Body of pancreas (tissue), 4 donors: ENCODE measurements around the gene KCNC1. TPM values are rescaled to one million over a fixed set of nuclear protein-coding genes. Genes with fewer than 3 reads are reported as not detected.

ENCODE experiments used
- ATAC-seq: fragments of 150-250 bp; one replicate; pipeline ENCODE4 v1.9.1; 2016
- DNase-seq, 4 donors: peaks; one replicate each; pipeline ENCODE4 v3.0.0-alpha.2; 2019
- H3K27ac ChIP-seq, 4 donors: fragments of 200-600 bp; sonication (generic); 1 replicate in 3 of 4; 2 replicates in 1 of 4; pipeline versions ENCODE4 v1.5.1 to v1.6.1; 2016 to 2019; ENCODE audit warnings: mild to moderate bottlenecking in 1 of 4, mixed read lengths in 1 of 4, moderate library complexity in 1 of 4
- H3K27me3 ChIP-seq, 2 donors: fragments of 200-600 bp; sonication (generic); one replicate each; pipeline ENCODE4 v1.6.0; 2016; ENCODE audit warnings: mild to moderate bottlenecking in 1 of 2
- H3K36me3 ChIP-seq, 2 donors: fragments of 200-600 bp; sonication (generic); replicated peaks in 1 of 2; 2 replicates each; pipeline ENCODE4 v1.5.1; 2016; ENCODE audit warnings: low read depth in 2 of 2; ENCODE audit not compliant: insufficient read depth in 1 of 2
- H3K4me1 ChIP-seq: fragments of 200-600 bp; sonication (generic); one replicate; pipeline ENCODE4 v1.6.0; 2016
- H3K4me3 ChIP-seq, 2 donors: fragments of 200-600 bp; sonication (generic); 1 replicate in 1 of 2; 2 replicates in 1 of 2; pipeline ENCODE4 v1.5.1; 2016 to 2019
- H3K9me3 ChIP-seq, 3 donors: fragments of 200-600 bp; sonication (generic); 1 replicate in 2 of 3; 2 replicates in 1 of 3; pipeline ENCODE4 v1.5.1; 2016
- POLR2A ChIP-seq, 3 donors: fragments of 450-650 bp; IDR thresholded peaks; one replicate each; pipeline ENCODE4 v1.6.1; 2016; ENCODE audit warnings: antibody characterized with exemption in 3 of 3, mild to moderate bottlenecking in 2 of 3
- WGBS, 2 donors: methylation state at CpG; one replicate each; pipeline ENCODE4 v1.1.5; 2017; 5-methylcytosine and 5-hydroxymethylcytosine counted together
- intact Hi-C: fragments of 100-400 bp; cut with DNase I; formaldehyde crosslinking; loops from one replicate; pipeline ENCODE4 v1.15.1; 2023
- total RNA-seq, 2 donors: library from RNA; depleted of rRNA; stranded (reverse); fragments of >200 nt; gene quantifications; one replicate each; pipeline ENCODE4 v1.1.0, GENCODE V29; 2016
- TF ChIP-seq, protein P1 (sequence below), 7 experiments: fragments of 450-650 bp in 4 of 7; fragments of 200-600 bp in 3 of 7; sonication (generic) in 3 of 7; IDR thresholded peaks; one replicate each; pipeline ENCODE4 v1.5.1; 2016 to 2019; ENCODE audit warnings: antibody characterized with exemption in 7 of 7

The KCNC1 gene
- total RNA-seq, 2 donors from 2014 or later, result 0.26 TPM; not detected in 1

DNA sequence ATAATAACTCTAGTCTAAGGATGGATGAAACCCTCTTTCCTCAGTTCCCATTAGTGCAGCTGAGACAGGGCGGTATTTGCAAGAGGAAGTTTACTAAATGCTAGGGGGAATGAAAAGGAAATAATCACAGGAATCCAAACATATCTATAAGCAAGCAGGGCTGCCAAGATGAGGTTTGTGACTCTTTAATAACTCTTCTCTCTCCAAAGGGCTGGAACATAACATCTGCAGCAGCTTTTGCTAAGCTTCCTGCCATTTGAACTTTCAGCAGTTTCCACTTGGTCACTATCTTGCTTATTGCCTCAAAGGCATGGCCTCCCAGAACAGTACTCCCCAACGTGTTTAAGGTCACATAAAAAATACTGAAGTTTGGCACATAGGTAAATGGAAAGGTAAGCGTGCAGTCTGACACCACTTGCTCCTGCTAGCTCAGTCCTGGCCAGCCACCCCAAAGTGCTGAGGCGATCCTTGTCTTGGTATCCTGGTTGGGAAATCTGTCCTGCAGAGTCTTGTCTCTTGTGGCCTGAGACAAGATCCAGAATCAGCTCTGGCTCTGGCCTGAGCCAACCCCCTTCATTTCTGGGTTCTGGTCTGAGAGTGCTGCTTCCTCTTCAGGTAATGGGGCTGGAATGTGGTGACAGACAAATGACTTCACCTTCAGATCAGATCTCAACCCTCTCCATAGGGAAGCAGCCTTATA, 81.8 kb downstream of the KCNC1 start:
- no peak overlapping the region for H3K4me3 ChIP-seq
- ATAC-seq (no peak), DNase-seq (no peak)
- H3K9me3 ChIP-seq, result no peaks in the 10 kb centered on the region
- TF ChIP-seq, protein P1, sequence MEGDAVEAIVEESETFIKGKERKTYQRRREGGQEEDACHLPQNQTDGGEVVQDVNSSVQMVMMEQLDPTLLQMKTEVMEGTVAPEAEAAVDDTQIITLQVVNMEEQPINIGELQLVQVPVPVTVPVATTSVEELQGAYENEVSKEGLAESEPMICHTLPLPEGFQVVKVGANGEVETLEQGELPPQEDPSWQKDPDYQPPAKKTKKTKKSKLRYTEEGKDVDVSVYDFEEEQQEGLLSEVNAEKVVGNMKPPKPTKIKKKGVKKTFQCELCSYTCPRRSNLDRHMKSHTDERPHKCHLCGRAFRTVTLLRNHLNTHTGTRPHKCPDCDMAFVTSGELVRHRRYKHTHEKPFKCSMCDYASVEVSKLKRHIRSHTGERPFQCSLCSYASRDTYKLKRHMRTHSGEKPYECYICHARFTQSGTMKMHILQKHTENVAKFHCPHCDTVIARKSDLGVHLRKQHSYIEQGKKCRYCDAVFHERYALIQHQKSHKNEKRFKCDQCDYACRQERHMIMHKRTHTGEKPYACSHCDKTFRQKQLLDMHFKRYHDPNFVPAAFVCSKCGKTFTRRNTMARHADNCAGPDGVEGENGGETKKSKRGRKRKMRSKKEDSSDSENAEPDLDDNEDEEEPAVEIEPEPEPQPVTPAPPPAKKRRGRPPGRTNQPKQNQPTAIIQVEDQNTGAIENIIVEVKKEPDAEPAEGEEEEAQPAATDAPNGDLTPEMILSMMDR (IDR thresholded peaks at IDR 0.05), result no peak
- TF ChIP-seq POLR2A (IDR thresholded peaks at IDR 0.05), result no peak
- no peaks in the 10 kb centered on the region for H3K36me3 ChIP-seq
- WGBS, 2 donors, result 58 to 65% methylated on average over 4 of the region's 4 CpGs
- intact Hi-C loops, result no loop called here
- no peaks in the 10 kb centered on the region for H3K27me3 ChIP-seq
- H3K4me1 ChIP-seq, result peaks cover 40% of the 10 kb centered on the region
- no peak overlapping the region for H3K27ac ChIP-seq

DNA sequence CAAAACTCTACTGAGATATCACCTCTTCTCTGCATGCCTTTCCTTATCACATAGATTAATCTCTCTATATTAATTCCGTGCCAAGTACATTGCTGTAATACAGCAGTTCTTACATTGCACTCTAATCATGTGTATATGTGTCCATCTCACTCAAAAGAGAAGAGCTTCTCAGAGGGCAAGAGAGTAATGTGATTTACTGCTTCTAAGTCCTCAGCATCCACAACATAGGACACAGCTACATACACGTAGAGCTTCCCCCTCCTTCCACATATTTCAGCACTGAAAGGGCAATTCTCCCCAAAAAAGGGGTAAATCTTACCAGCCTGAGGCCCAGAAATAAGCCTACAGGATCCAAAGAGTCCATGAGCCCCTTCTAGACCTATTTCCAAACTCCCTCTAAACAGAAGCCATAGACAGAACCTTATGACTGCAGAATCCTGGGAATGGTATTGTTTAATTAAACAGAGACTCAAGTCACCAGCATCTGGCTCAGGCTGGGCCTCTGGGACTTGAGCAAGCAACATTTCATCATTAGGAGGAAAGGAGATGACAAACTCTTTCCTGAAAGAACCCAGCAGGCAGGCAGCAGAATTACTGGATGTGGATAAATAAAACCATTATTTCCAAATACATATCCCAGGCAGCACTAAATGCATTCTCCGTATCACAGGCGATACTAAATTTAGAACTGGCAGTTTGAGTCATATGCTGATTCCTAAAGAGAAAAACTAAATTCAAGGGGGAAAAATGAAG, 87.2 kb downstream of the KCNC1 start:
- Histone ChIP-seq H3K27ac (no peak overlapping the region), H3K27me3 (no peaks in the 10 kb centered on the region), H3K36me3 (no peaks in the 10 kb centered on the region), H3K4me3 (no peak overlapping the region), H3K4me1 (peaks cover 1% of the 10 kb centered on the region), H3K9me3 (no peaks in the 10 kb centered on the region)
- intact Hi-C loops, result no loop called here
- TF ChIP-seq, protein P1 (IDR thresholded peaks at IDR 0.05), result no peak
- no peak for TF ChIP-seq POLR2A (IDR thresholded peaks at IDR 0.05)
- DNase-seq, result no peak
- 66 to 74% methylated on average over 4 of the region's 4 CpGs for WGBS, 2 donors
- peak; percentile 38 for ATAC-seq

DNA sequence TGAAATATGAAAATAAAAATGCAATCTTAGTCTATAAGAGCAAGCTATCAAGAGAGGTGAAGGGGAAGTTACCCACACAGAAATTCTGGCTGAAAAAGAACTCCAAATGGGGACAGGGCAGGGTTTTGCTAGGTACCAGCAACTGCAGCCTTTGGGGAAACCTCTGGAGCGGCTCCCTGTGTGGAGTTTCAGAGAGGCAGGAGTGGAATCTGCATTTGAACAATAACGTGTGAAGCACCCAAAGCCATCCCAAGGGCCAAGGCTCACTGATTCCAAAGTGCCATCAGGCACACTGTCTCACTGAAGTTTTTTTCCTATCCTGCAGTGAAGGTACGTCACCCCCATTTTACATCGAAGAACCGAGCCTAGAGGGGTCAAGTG, 87.8 kb downstream of the KCNC1 start:
- Histone ChIP-seq H3K27ac (no peak overlapping the region), H3K36me3 (no peaks in the 10 kb centered on the region), H3K9me3 (no peaks in the 10 kb centered on the region), H3K4me3 (no peak overlapping the region), H3K4me1 (no peaks in the 10 kb centered on the region), H3K27me3 (no peaks in the 10 kb centered on the region)
- ATAC-seq (no peak), DNase-seq (no peak)
- intact Hi-C loops, result no loop called here
- WGBS, 2 donors, result 83 to 90% methylated on average over 5 of the region's 5 CpGs
- no peak for TF ChIP-seq POLR2A (IDR thresholded peaks at IDR 0.05)
- TF ChIP-seq, protein P1 (IDR thresholded peaks at IDR 0.05), result no peak

DNA sequence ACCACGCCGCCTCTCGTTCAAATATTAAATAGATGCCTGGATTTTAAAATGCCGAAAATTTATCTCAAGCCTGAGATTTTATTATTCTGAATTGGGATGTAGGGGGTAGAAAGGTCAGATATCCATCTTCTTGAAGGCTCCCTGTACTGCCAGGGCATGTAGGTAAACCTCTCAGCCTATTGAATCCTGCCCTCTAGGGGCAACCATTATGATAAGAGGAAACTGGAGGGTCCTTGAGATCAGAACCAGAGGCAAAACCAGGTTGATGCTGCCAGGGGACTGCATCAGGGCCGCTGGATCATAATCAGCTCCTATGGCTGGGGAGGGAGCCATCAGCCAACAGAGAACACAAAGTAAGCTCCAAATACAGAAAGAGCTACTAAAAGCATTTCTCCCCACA, 92.4 kb downstream of the KCNC1 start:
- no peak overlapping the region for H3K27ac ChIP-seq
- H3K4me1 ChIP-seq, result no peaks in the 10 kb centered on the region
- 91 to 92% methylated on average over 5 of the region's 5 CpGs for WGBS, 2 donors
- H3K9me3 ChIP-seq, result no peaks in the 10 kb centered on the region
- intact Hi-C loops, result no loop called here
- no peak for ATAC-seq
- H3K27me3 ChIP-seq, result no peaks in the 10 kb centered on the region
- H3K4me3 ChIP-seq, result no peak overlapping the region
- no peak for DNase-seq
- no peaks in the 10 kb centered on the region for H3K36me3 ChIP-seq
- TF ChIP-seq POLR2A (IDR thresholded peaks at IDR 0.05), result no peak
- TF ChIP-seq, protein P1 (IDR thresholded peaks at IDR 0.05), result no peak
